H9 (cell line): ENCODE results near the gene CD248. TPM values are rescaled to one million over a fixed set of nuclear protein-coding genes. Genes with fewer than 3 reads are reported as not detected.

Source experiments
- DNase-seq: peaks from one replicate; pipeline ENCODE4 v3.0.0-alpha.2; 2017
- H2AFZ ChIP-seq: one replicate; pipeline ENCODE4 v1.6.1; 2013; ENCODE audit warnings: mild to moderate bottlenecking, low read length, control low read depth, moderate library complexity
- H2AK5ac ChIP-seq: 2 replicates; pipeline ENCODE4 v1.6.1; 2013; ENCODE audit warnings: low read length, control low read depth, mixed read lengths; ENCODE audit not compliant: insufficient read length
- H2BK120ac ChIP-seq: one replicate; pipeline ENCODE4 v1.6.1; 2013; ENCODE audit warnings: low read depth, mild to moderate bottlenecking, low read length, control low read depth, inconsistent platforms; ENCODE audit not compliant: poor library complexity, severe bottlenecking
- H2BK12ac ChIP-seq: 2 replicates; pipeline ENCODE4 v1.6.1; 2013; ENCODE audit warnings: low read length, control low read depth, mixed read lengths, low read depth; ENCODE audit not compliant: insufficient read length
- H2BK15ac ChIP-seq: 2 replicates; pipeline ENCODE4 v1.6.1; 2013; ENCODE audit warnings: low read depth, low read length, control low read depth
- H2BK20ac ChIP-seq: one replicate; pipeline ENCODE4 v1.6.1; 2013; ENCODE audit warnings: low read depth, mild to moderate bottlenecking, low read length, control low read depth, inconsistent platforms; ENCODE audit not compliant: poor library complexity, severe bottlenecking
- H2BK5ac ChIP-seq: 2 replicates; pipeline ENCODE4 v1.6.1; 2013; ENCODE audit warnings: low read length, control low read depth, mixed read lengths; ENCODE audit not compliant: insufficient read length
- H3K14ac ChIP-seq: 2 replicates; pipeline ENCODE4 v1.6.1; 2013; ENCODE audit warnings: low read length, control low read depth; ENCODE audit not compliant: insufficient read depth
- H3K18ac ChIP-seq: 2 replicates; pipeline ENCODE4 v1.6.1; 2013; ENCODE audit warnings: low read depth, mild to moderate bottlenecking, mixed read lengths, low read length, control low read depth; ENCODE audit not compliant: insufficient read length
- H3K23ac ChIP-seq: 2 replicates; pipeline ENCODE4 v1.6.1; 2013; ENCODE audit warnings: low read length, control low read depth, mixed read lengths, low read depth; ENCODE audit not compliant: insufficient read length
- H3K23me2 ChIP-seq: 2 replicates; pipeline ENCODE4 v1.6.1; 2013; ENCODE audit warnings: low read depth, mild to moderate bottlenecking, mixed read lengths, low read length, control low read depth; ENCODE audit not compliant: insufficient read length, poor library complexity, severe bottlenecking
- H3K27ac ChIP-seq: 2 replicates; pipeline ENCODE4 v1.5.1; 2013; ENCODE audit warnings: low read length, control low read depth, mixed read lengths, low read depth; ENCODE audit not compliant: insufficient read length
- H3K27me3 ChIP-seq: 2 replicates; pipeline ENCODE4 v1.6.1; 2013; ENCODE audit warnings: low read length, control low read depth, inconsistent platforms; ENCODE audit not compliant: insufficient read depth
- H3K4ac ChIP-seq: 2 replicates; pipeline ENCODE4 v1.6.1; 2013; ENCODE audit warnings: low read depth, mild to moderate bottlenecking, control low read depth, inconsistent platforms, low read length, moderate library complexity
- H3K4me1 ChIP-seq: 2 replicates; pipeline ENCODE4 v1.6.1; 2013; ENCODE audit warnings: low read length, control low read depth, inconsistent platforms; ENCODE audit not compliant: insufficient read depth
- H3K4me2 ChIP-seq: 2 replicates; pipeline ENCODE4 v1.6.1; 2013; ENCODE audit warnings: low read length, control low read depth, mixed read lengths; ENCODE audit not compliant: insufficient read length, insufficient read depth
- H3K56ac ChIP-seq: 2 replicates; pipeline ENCODE4 v1.6.1; 2013; ENCODE audit warnings: low read depth, mild to moderate bottlenecking, mixed read lengths, low read length, control low read depth; ENCODE audit not compliant: insufficient read length
- H3K79me1 ChIP-seq: 2 replicates; pipeline ENCODE4 v1.6.1; 2013; ENCODE audit warnings: low read depth, mild to moderate bottlenecking, moderate library complexity, low read length, control low read depth, inconsistent platforms; ENCODE audit not compliant: insufficient read depth, poor library complexity, severe bottlenecking
- H3K79me2 ChIP-seq: 2 replicates; pipeline ENCODE4 v1.6.1; 2013; ENCODE audit warnings: low read length, control low read depth, inconsistent platforms; ENCODE audit not compliant: insufficient read depth
- H3K9ac ChIP-seq: 2 replicates; pipeline ENCODE4 v1.6.1; 2013; ENCODE audit warnings: low read length, control low read depth, mixed read lengths; ENCODE audit not compliant: insufficient read length; ENCODE audit errors: extremely low read depth
- H3K9me3 ChIP-seq: one replicate; pipeline ENCODE4 v1.6.1; 2013; ENCODE audit warnings: low read depth, low read length, inconsistent platforms; ENCODE audit not compliant: control insufficient read depth
- H3T11ph ChIP-seq: one replicate; pipeline ENCODE4 v1.6.1; 2013; ENCODE audit warnings: mild to moderate bottlenecking, low read length, control low read depth, inconsistent platforms
- H4K20me1 ChIP-seq: one replicate; pipeline ENCODE4 v1.6.1; 2013; ENCODE audit not compliant: control insufficient read depth, insufficient read length, insufficient read depth
- H4K5ac ChIP-seq: 2 replicates; pipeline ENCODE4 v1.6.1; 2013; ENCODE audit warnings: low read depth, mild to moderate bottlenecking, mixed read lengths, low read length, control low read depth; ENCODE audit not compliant: insufficient read length
- H4K8ac ChIP-seq: replicated peaks from 2 replicates; pipeline ENCODE4 v1.6.1; 2013; ENCODE audit warnings: low read length, control low read depth, mixed read lengths, low read depth; ENCODE audit not compliant: insufficient read length
- H4K91ac ChIP-seq: 2 replicates; pipeline ENCODE4 v1.6.1; 2013; ENCODE audit warnings: low read depth, mild to moderate bottlenecking, moderate library complexity, mixed read lengths, low read length, control low read depth; ENCODE audit not compliant: insufficient read length
- H3K27ac Mint-ChIP-seq, 3 experiments: 2 replicates in 2 of 3; 3 replicates in 1 of 3; pipeline ENCODE4 v1.8.0; 2020 to 2021; ENCODE audit warnings: mixed read lengths in 3 of 3, mild to moderate bottlenecking in 1 of 3, moderate library complexity in 1 of 3
- H3K27me3 Mint-ChIP-seq: 2 replicates; pipeline ENCODE4 v1.8.0; 2021; ENCODE audit warnings: low read depth, mild to moderate bottlenecking, moderate library complexity, mixed read lengths
- H3K36me3 Mint-ChIP-seq, 3 experiments: 2 replicates in 2 of 3; 3 replicates in 1 of 3; pipeline ENCODE4 v1.8.0; 2020 to 2021; ENCODE audit warnings: low read depth in 3 of 3, mixed read lengths in 3 of 3; ENCODE audit not compliant: insufficient read depth in 1 of 3
- H3K4me1 Mint-ChIP-seq, 2 experiments: 2 replicates each; pipeline ENCODE4 v1.8.0; 2020; ENCODE audit warnings: mixed read lengths in 2 of 2
- H3K4me3 Mint-ChIP-seq, 2 experiments: 2 replicates in 1 of 2; 3 replicates in 1 of 2; pipeline ENCODE4 v1.8.0; 2020 to 2021; ENCODE audit warnings: mild to moderate bottlenecking in 2 of 2, mixed read lengths in 2 of 2, moderate library complexity in 1 of 2
- H3K9me3 Mint-ChIP-seq, 2 experiments: 2 replicates in 1 of 2; 3 replicates in 1 of 2; pipeline ENCODE4 v1.8.0; 2020; ENCODE audit warnings: mild to moderate bottlenecking in 2 of 2, mixed read lengths in 2 of 2, moderate library complexity in 1 of 2
- WGBS: extraction: QIAGEN DNeasy Blood & Tissue Kit; methylation state at CpG from one replicate; pipeline ENCODE4 v1.1.7; 2013; ENCODE audit warnings: missing lambda C conversion rate, low lambda C conversion rate, mixed read lengths; ENCODE audit not compliant: insufficient read length; ENCODE audit errors: extremely low coverage; 5-methylcytosine and 5-hydroxymethylcytosine counted together
- total RNA-seq: library from RNA; stranded (reverse); gene quantifications from 2 replicates; pipeline ENCODE4 v1.2.1, GENCODE V29; 2021
- TF ChIP-seq, protein P1 (sequence below): fragments of 200-600 bp; sonication (generic); conservative IDR thresholded peaks from 3 replicates; pipeline ENCODE4 v1.8.0; 2021; ENCODE audit warnings: antibody characterized with exemption, mild to moderate bottlenecking

CD248 gene
- total RNA-seq, 1 experiment from 2014 or later: 1.5 TPM

DNA sequence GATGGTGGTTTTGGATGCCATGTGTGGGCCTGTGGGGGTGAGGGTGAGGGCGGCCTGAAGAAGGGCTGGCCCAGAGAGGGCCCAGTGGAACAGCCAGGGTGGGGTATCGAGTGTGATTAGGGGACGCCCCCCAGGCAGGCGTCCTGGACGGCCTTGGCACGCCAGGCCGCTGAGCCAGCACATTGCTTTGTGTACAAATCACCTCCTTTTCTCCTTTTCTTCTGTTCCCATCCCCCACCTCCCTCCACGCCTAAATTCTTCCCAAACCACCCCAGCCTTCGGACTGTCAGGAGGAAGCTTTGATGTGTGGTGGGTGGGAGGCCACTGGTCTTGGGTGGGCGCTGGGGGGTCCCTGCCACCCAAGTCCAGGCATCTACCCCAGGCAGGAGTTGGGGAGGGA, 7.8 kb upstream of the CD248 start:
- Histone ChIP-seq H4K5ac (no peak overlapping the region), H3K4ac (no peak overlapping the region), H4K91ac (no peak overlapping the region), H3K18ac (no peak overlapping the region), H2BK15ac (no peak overlapping the region), H2AFZ (no peak overlapping the region), H3K23ac (no peak overlapping the region), H3K14ac (no peak overlapping the region), H2BK5ac (no peak overlapping the region), H3T11ph (no peak overlapping the region), H2AK5ac (no peak overlapping the region), H3K79me1 (no peaks in the 10 kb centered on the region), H3K27ac (no peak overlapping the region), H2BK20ac (no peak overlapping the region), H2BK120ac (no peak overlapping the region), H3K4me1 (0 out of 2 replicates have a peak, but pooled peaks cover 3% of the 10 kb centered on the region), H3K4me2 (no peak overlapping the region), H2BK12ac (no peak overlapping the region), H3K9ac (no peak overlapping the region), H3K9me3 (no peaks in the 10 kb centered on the region), H3K23me2 (no peaks in the 10 kb centered on the region), H4K8ac (no peak overlapping the region), H4K20me1 (no peaks in the 10 kb centered on the region), H3K27me3 (no peaks in the 10 kb centered on the region), H3K56ac (no peak overlapping the region), H3K79me2 (no peaks in the 10 kb centered on the region)
- H3K4me1 Mint-ChIP-seq: peaks cover 9 to 22% of the 10 kb centered on the region in 2 experiments
- peak overlapping the region in 1 of 3 experiments; percentile 74; a peak in 1 of 7 replicates for H3K27ac Mint-ChIP-seq
- peaks cover 7% of the 10 kb centered on the region in 2 experiments for H3K9me3 Mint-ChIP-seq
- TF ChIP-seq, protein P1, sequence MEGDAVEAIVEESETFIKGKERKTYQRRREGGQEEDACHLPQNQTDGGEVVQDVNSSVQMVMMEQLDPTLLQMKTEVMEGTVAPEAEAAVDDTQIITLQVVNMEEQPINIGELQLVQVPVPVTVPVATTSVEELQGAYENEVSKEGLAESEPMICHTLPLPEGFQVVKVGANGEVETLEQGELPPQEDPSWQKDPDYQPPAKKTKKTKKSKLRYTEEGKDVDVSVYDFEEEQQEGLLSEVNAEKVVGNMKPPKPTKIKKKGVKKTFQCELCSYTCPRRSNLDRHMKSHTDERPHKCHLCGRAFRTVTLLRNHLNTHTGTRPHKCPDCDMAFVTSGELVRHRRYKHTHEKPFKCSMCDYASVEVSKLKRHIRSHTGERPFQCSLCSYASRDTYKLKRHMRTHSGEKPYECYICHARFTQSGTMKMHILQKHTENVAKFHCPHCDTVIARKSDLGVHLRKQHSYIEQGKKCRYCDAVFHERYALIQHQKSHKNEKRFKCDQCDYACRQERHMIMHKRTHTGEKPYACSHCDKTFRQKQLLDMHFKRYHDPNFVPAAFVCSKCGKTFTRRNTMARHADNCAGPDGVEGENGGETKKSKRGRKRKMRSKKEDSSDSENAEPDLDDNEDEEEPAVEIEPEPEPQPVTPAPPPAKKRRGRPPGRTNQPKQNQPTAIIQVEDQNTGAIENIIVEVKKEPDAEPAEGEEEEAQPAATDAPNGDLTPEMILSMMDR: no peak
- H3K4me3 Mint-ChIP-seq: no peak overlapping the region
- peaks cover 3 to 7% (median 5%) of the 10 kb centered on the region in 3 experiments for H3K36me3 Mint-ChIP-seq
- H3K27me3 Mint-ChIP-seq: peaks cover 20% of the 10 kb centered on the region
- WGBS: no CpG with 5 or more reads among the region's 10 CpGs
- DNase-seq: no peak
